Left renal pelvis (tissue), 4 donors: Measurements from ENCODE around the gene EPX. TPM values are rescaled to one million over a fixed set of nuclear protein-coding genes. Genes with fewer than 3 reads are reported as not detected.
A peak's percentile ranks its signal among the peaks of the same experiment; 100 is the strongest.

Experiments
- DNase-seq, 4 donors: peaks; one replicate each; pipeline ENCODE4 v3.0.0-alpha.2; 2013; ENCODE audit warnings: low read depth in 4 of 4, low spot score in 3 of 4
- polyA plus RNA-seq, 4 donors: library from polyadenylated mRNA; unstranded; fragments of 120-200 nt; gene quantifications; one replicate each; pipeline ENCODE4 v1.2.1, GENCODE V29; 2013; ENCODE audit not compliant: insufficient read length in 4 of 4

EPX gene
- polyA plus RNA-seq, 4 donors: 0.37 to 1.8 (median 0.59) TPM

- DNase-seq: peak; percentile 36 to 53 (median 48)
Observed at GRCh38 chr17:58249270-58250133, 57.0 kb downstream of the EPX start.

DNA sequence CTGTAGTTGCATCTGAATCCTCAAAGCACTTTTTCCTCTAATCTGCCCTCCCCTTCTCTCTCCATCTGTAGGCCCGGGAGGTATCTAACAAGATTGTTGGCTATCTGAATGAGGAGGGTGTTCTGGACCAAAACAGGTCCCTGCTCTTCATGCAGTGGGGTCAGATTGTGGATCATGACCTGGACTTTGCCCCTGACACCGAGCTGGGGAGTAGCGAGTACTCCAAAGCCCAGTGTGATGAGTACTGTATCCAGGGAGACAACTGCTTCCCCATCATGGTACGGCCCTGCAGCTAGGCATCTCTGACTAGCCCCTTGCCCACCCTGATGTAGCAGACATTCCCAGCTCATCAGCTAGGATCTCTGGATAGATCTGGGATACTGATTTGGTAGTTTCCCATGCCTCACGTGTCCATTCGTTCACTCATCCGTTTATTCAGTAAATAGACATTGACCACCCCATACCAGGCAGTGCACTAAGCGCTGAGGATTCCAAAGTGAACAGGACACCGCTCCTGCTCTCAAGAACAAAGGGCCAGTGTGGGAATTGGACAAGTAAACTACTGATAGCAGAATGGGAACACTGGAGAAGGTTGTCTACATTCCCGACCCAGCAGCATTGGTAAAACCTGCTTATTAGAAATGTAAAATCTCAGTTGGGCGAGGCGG is 58.0 kb downstream of the EPX start:
- DNase-seq: no peak

- DNase-seq: no peak
Observed at GRCh38 chr17:58252141-58252540, 59.6 kb downstream of the EPX start.

- no peak for DNase-seq
Observed at GRCh38 chr17:58253082-58253481, 60.6 kb downstream of the EPX start.

Other genes with a start within 250 kb of the EPX start
- 10 to 100 TPM; 44.5 to 74.3 (median 50.4) TPM for gene CUEDC1, start 237.3 kb upstream of the EPX start, polyA plus RNA-seq
- gene VEZF1, start 204.5 kb upstream of the EPX start, polyA plus RNA-seq: 100 to 1,000 TPM in 3 of 4 donors, 10 to 100 TPM in 1; 98.0 to 120 (median 106) TPM
- gene SRSF1, start 185.5 kb upstream of the EPX start, polyA plus RNA-seq: 100 to 1,000 TPM; 252 to 383 (median 352) TPM
- gene DYNLL2, start 109.3 kb upstream of the EPX start, polyA plus RNA-seq: 10 to 100 TPM; 58.6 to 85.3 (median 76.1) TPM
- under 1 TPM in 1 of 4 donors, not detected in 3; 0.04 TPM for gene OR4D1, start 44.3 kb upstream of the EPX start, polyA plus RNA-seq
- gene OR4D2, start 25.7 kb upstream of the EPX start, polyA plus RNA-seq: not detected
- gene MKS1, start 26.5 kb downstream of the EPX start, polyA plus RNA-seq: 10 to 100 TPM; 27.7 to 56.0 (median 43.1) TPM
- gene LPO, start 45.9 kb downstream of the EPX start, polyA plus RNA-seq: under 1 TPM in 3 of 4 donors, not detected in 1; 0.06 to 0.29 (median 0.26) TPM
- 1 to 10 TPM; 1.6 to 7.6 (median 4.0) TPM for gene MPO, start 88.2 kb downstream of the EPX start, polyA plus RNA-seq
- 10 to 100 TPM; 26.9 to 76.5 (median 43.0) TPM for gene TSPOAP1, start 136.1 kb downstream of the EPX start, polyA plus RNA-seq
- gene SUPT4H1, start 159.5 kb downstream of the EPX start, polyA plus RNA-seq: 100 to 1,000 TPM; 105 to 152 (median 127) TPM
- 10 to 100 TPM in 3 of 4 donors, under 1 TPM in 1; 0.78 to 16.3 (median 14.9) TPM for gene RNF43, start 224.8 kb downstream of the EPX start, polyA plus RNA-seq